Measurements from ENCODE around the gene CGB1. TPM values are rescaled to one million over a fixed set of nuclear protein-coding genes. Genes with fewer than 3 reads are reported as not detected.

Gene CGB1
- total and polyA plus RNA-seq, 2 of the 13 experiments (the other 11 are each of a cell fraction or from before 2014, with no cell fraction given), result not detected

DNA sequence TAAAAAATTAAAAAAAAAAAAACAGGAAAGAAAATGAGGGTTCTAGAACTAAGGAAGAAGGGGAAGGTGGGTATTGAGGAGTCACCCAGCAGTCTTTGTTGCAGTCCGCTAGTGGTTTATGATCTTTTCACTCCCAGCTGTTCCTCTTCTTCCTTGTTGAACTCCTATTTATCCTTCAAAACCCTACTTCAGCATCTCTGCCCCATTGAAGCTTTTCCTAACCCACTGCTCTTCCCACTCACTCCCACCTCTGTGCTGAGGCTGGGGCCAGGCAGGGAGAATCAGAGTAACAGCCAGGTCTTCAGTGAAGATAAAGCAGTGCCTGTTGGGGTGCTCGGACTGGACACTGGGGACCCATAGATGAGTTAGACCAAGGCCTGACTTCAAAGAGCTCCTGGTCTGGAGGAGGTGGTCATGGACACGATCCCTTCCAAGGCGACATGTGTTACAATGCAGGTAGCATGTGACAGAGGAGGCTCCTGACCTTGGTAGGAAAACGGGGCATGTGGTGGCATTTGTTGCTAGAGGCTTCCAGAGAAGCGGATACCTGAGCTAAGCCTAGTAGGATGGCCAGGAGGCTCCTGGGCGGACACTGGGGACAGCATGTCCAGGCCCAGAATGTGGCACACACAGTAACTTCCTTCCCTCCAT lies 31.6 kb downstream of the CGB1 start:
- Histone ChIP-seq H2AFZ (ENCODE audit: low read length) (no peak overlapping the region), H3K36me3 (replicated peaks in 1 of 2; ENCODE audit: control insufficient read depth in 1 of 2, insufficient read depth in 2 of 2, low read length in 2 of 2) (peaks cover 27 to 54% of the 10 kb centered on the region in 2 experiments), H3K27me3 (ENCODE audit: control insufficient read depth in 1 of 2, insufficient read depth in 2 of 2, low read length in 2 of 2) (no peaks in the 10 kb centered on the region), H4K20me1 (ENCODE audit: insufficient read depth, low read length) (no peaks in the 10 kb centered on the region), H3K4me1 (ENCODE audit: insufficient read depth, low read length) (no peaks in the 10 kb centered on the region), H3K27ac (ENCODE audit: extremely low read length, insufficient read depth, low read length) (no peak overlapping the region), H3K9me3 (ENCODE audit: low read length) (no peaks in the 10 kb centered on the region), H3K4me3 (replicated peaks in 1 of 3; ENCODE audit: insufficient read depth in 1 of 3, low read depth in 2 of 3, low read length in 3 of 3) (no peak overlapping the region), H3K4me2 (ENCODE audit: low read depth, low read length) (no peak overlapping the region), H3K79me2 (ENCODE audit: insufficient read depth, low read length) (no peaks in the 10 kb centered on the region), H3K9ac (ENCODE audit: insufficient read depth, low read depth, low read length) (no peak overlapping the region)
- TSS peak; percentile 42 for BruUV-seq (replicated peaks)
- TF ChIP-seq ZNF205 (CRISPR knock-in tag; IDR thresholded peaks at IDR 0.05), result no peak
- TF ChIP-seq, protein P1, sequence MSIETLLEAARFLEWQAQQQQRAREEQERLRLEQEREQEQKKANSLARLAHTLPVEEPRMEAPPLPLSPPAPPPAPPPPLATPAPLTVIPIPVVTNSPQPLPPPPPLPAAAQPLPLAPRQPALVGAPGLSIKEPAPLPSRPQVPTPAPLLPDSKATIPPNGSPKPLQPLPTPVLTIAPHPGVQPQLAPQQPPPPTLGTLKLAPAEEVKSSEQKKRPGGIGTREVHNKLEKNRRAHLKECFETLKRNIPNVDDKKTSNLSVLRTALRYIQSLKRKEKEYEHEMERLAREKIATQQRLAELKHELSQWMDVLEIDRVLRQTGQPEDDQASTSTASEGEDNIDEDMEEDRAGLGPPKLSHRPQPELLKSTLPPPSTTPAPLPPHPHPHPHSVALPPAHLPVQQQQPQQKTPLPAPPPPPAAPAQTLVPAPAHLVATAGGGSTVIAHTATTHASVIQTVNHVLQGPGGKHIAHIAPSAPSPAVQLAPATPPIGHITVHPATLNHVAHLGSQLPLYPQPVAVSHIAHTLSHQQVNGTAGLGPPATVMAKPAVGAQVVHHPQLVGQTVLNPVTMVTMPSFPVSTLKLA (IDR thresholded peaks at IDR 0.05), result peak; percentile 96
- no peak for TF ChIP-seq ZNF552 (CRISPR knock-in tag; IDR thresholded peaks at IDR 0.05; ENCODE audit: borderline replicate concordance)
- TF ChIP-seq, protein P2, sequence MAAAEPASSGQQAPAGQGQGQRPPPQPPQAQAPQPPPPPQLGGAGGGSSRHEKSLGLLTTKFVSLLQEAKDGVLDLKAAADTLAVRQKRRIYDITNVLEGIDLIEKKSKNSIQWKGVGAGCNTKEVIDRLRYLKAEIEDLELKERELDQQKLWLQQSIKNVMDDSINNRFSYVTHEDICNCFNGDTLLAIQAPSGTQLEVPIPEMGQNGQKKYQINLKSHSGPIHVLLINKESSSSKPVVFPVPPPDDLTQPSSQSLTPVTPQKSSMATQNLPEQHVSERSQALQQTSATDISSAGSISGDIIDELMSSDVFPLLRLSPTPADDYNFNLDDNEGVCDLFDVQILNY (CRISPR knock-in tag; conservative IDR thresholded peaks at IDR 0.05), result no peak
- no peak for TF ChIP-seq ZNF644 (CRISPR knock-in tag; IDR thresholded peaks at IDR 0.05; ENCODE audit: low read depth)
- TF ChIP-seq ZNF468 (CRISPR knock-in tag; IDR thresholded peaks at IDR 0.05), result no peak
- TF ChIP-seq, protein P3, sequence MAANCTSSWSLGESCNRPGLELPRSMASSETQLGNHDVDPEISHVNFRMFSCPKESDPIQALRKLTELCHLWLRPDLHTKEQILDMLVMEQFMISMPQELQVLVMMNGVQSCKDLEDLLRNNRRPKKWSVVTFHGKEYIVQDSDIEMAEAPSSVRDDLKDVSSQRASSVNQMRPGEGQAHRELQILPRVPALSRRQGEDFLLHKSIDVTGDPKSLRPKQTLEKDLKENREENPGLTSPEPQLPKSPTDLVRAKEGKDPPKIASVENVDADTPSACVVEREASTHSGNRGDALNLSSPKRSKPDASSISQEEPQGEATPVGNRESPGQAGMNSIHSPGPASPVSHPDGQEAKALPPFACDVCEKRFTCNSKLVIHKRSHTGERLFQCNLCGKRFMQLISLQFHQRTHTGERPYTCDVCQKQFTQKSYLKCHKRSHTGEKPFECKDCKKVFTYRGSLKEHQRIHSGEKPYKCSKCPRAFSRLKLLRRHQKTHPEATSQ (CRISPR knock-in tag; IDR thresholded peaks at IDR 0.05; ENCODE audit: borderline replicate concordance), result no peak
- TF ChIP-seq, protein P4, sequence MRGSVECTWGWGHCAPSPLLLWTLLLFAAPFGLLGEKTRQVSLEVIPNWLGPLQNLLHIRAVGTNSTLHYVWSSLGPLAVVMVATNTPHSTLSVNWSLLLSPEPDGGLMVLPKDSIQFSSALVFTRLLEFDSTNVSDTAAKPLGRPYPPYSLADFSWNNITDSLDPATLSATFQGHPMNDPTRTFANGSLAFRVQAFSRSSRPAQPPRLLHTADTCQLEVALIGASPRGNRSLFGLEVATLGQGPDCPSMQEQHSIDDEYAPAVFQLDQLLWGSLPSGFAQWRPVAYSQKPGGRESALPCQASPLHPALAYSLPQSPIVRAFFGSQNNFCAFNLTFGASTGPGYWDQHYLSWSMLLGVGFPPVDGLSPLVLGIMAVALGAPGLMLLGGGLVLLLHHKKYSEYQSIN (CRISPR knock-in tag; IDR thresholded peaks at IDR 0.05; ENCODE audit: borderline replicate concordance), result no peak
- WGBS (ENCODE audit: low lambda C conversion rate), result 93% methylated on average over 7 of the region's 7 CpGs
- intact Hi-C loops (cut with micrococcal nuclease; ENCODE audit: unreplicated experiment), result no loop called here
- in situ Hi-C loops (cut with HindIII; ENCODE audit: extremely low pct_ligation_motif_present, low pct_unique_long_range_greater_than_20kb), result no loop called here
- ATAC-seq (no peak), DNase-seq (ENCODE audit: low spot score) (no peak), FAIRE-seq (no peak)
- ChIA-PET POLR2A (interaction anchor here (1.6 kb wide), 1 partner anchor 14 kb away, joined by 3 read pairs; no protein-coding TSS in a partner anchor), CTCF (ENCODE audit: low intra/inter-chr PET ratio, low total read pairs) (no interaction called here)
